ENCODE results near the gene SELENOO.

The SELENOO gene

DNA sequence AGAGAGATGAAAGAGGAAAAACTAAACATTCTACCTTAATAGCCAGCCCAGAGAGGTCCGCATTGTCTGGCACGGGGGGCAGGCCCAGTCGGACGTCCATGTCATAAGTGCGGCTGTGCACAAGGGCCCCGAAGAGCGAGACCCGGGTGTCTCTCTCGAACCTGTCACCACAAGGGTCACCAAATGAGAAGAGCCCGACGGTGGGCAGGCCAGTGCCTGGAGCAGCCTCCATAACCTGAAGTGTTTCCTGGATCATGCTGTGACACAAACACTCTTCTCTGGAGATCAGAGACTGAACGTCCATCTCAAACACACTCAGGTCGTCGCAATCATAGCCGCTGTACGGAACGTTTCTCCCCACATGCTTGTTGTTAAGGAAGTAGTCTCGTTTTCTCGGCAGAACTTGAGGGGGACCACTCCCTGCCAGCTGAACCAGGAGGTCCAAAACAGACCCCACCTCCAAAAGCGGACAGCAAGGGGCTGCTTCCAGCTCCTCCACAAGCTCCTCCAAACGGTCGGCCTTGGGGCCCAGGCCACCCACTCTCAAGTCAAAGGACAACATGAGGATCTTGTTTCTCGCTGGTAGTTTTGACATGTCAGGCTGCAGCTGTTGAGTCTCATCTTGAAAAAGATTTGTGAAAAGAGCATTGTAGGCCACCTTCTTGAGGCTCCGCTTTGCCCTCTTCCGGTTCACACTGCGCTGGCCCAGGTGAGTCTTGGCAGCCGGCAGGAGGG, 43.0 kb downstream of the SELENOO start:
- DNase-seq = no peak

DNA sequence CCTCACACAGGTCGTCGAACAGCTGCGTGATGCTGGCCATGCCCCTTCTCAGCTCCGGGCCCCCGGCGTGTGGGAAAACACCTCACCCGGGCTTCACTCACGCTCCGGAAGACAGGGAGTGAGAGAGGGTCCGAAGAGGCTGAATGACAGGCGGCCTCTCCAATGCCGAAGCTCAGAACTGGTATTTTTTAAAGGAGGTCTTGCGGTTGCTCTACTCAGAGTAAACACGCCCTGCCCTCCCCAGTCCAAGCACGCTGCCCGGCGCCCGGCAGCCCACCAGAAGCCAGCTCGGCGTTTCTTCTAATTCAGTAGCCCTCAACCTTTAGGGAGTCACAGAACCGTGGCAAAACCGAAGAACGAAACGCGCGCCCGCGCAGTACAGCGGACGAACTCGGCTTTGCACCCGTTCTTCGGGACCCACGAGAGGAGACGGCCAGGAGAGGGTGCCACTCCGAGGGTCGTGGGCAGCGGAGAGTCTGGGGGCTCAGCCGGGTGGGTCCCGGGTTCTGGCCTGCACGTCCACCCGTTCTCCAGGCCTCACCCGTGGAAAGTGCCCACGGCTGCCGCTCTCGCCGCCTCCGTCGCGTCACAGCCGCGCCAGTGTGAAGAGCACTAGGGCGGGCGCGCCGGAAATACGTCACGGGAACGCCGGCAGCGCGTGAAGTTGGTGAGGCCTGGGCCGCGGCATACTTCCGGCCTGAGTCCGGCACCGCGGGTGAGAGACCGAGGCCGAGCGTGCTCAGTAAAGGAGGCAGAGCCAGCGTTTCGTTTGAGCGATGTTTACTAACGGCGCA, 43.8 kb downstream of the SELENOO start, which contains the start of gene TUBGCP6:
Gene TUBGCP6, minus strand, starts transcription at position 604 of the 794 bp plus-strand sequence. Its CDS starts 564 bp downstream, at position 40.
- peak; percentile 95 for DNase-seq

- DNase-seq = no peak
Measured at GRCh38 chr22:50245214-50246072, 44.6 kb downstream of the SELENOO start.

GRCh38 chr22:50246242-50247175, 45.7 kb downstream of the SELENOO start:
- no peak for DNase-seq

GRCh38 chr22:50247748-50248147, 46.9 kb downstream of the SELENOO start:
- no peak for DNase-seq

DNA sequence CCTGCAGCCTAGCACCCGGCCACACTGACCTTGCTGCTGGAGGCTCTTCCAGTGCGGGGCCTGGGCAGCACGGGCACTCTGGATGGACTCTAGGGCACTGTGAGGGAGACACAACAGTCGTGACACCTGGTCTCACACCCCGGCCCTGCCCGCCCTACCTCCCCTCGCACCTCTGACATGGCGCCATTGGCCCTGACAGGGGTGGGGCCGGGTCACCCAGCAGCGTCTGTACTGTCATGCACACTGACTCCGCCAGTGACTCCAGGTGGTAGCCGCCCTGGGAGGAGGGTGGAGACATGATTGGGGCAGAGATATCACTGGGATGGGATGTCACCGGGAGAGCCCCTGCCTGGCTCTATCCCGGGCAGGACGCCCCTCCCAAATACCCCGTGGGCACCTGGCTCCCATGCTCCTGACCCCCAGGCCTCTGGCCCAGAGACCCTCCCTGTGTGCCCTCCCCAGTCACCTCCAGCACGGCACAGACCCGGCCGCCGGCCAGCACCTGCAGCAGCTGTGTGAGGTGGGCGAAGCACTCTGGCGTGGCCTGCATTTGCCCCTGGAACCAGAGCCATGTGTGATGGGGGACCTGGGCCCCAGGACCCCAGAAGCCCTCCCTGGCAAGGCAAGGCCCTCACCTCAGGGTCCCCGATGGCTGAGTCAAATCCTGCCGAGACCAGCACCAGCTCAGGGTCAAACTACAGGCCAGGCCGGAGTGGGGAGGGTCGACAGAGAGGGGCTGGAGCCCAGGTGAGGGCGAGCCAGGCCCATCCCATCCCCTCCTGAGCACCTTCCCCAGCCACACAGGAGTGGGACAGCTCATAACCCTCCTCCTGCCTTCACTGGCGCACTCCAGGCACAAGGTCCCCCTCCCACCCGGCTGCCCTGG, 47.6 kb downstream of the SELENOO start:
- no peak for DNase-seq

DNA sequence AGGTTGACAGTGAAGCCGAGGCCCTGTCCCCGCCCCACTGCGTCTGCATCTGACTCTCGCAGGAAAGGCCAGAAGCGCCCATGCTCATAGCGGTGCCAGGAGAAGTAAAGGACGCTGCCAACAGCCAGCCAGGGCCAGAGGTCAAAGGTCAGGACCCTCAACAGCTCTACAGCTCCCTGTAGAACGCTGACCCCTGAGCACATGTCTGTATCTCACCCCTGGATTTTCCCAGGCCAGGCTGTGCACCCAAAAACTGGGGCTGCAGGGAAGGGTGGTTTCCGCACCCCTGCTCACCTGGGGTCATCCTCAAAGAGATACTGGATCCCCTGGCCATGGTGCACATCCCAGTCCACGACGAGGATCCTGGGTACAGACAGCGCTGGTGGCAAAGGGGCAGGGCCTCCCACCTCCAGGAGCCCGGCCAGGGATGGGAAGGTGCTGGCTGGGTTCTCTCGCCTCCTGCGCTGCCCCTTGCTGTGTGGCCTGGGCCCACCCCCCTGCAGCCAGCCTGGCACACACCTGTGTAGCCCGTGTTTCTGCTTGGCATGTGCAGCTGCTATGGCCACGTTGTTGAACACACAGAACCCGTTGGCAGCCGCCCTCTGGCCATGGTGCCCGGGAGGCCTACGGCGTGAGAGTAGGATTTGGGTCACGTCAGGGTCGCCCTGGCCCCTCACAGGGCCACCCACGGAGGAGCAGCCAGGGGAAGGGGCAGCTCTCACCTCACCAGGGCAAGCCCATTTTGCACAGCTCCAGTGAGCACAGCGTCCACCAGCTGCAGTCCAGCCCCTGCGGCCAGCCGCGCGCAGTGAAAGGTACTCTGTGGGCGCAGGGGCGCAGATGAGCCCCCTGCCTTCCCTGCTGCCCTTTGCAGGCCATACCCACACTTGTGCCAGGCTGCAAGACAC, 48.8 kb downstream of the SELENOO start:
- DNase-seq = no peak

GRCh38 chr22:50250249-50250554, 49.4 kb downstream of the SELENOO start:
- DNase-seq = no peak

DNA sequence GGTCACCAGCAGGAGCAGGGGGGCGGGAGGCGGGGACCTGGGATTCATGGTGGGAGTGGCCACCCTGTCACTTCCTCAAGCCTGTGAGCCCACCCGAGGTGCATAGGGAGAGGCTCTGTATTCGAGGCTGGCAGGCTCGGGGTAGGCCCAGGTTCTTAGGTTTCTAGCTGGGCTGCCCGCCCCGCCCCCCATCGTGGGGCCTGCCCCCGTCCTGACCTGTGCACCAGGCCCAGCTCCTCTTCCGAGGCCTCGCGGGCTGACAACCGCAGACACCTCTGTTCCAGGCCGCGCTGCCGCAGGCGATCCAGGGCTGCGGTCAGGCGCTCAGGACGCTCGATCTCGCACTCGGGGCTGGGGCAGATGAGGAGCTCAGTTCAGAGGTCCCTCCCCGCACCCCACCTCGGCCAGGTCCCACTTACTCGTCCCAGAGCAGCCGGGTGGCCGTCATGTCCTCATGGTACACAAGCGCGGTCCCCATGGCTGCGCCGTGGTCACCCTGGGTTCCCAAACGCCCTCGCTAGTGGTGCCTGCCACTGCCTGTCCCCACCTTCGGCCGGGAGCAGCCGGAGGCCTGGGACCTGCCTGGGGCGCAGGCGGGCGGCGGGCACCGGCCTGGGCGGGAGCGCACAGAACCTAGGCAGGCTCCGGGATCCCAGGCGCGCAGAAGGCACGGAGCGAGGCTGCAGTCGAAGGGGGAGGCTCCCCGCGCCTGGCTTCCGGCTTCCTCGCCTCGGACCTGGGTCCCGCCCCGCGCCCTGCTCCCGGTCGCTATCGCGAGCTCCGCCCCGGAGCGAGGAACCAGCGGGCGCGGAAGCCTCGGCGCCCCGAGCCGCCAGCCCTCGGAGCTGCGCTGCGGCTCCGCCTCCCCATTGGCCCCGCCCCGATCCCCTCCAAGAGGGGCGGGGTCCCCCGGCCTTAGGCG, 50.0 kb downstream of the SELENOO start, which contains the start of gene HDAC10:
Gene HDAC10, minus strand, starts transcription at position 711 of the 922 bp plus-strand sequence. Its CDS starts 233 bp downstream, at position 478.
- DNase-seq = peak; percentile 81

DNA sequence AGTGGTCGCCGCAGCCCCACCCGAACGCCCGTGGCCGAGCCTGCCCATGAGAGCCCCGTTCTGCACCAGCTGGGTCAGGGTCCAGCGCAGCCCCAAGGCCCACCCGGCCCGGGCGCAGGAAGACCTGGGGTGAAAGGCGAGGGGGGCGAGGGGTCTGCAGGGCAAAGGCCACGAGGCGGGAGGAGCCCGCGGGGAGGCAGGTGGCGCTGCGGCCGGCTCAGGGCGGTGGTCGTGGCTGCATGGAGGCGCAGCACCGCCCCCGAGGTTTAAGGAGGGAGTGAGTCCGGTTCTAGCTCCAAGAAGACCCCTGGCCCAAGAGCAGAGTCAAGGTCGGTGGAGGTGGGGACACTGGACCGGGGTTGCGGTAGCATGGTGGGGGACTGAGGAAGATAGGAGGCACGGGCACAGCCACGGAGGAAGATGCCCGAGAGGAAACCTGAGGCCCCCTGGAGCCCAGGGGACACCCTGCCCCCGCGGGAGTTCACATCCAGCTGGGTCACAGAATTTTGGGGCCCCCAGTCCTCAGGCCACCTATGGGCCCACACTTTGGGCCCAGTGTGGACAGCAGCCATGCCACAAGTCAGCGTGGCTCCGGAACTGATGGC, 50.8 kb downstream of the SELENOO start:
- DNase-seq = no peak

GRCh38 chr22:50252082-50253045, 51.6 kb downstream of the SELENOO start:
- peak; percentile 74 for DNase-seq

DNA sequence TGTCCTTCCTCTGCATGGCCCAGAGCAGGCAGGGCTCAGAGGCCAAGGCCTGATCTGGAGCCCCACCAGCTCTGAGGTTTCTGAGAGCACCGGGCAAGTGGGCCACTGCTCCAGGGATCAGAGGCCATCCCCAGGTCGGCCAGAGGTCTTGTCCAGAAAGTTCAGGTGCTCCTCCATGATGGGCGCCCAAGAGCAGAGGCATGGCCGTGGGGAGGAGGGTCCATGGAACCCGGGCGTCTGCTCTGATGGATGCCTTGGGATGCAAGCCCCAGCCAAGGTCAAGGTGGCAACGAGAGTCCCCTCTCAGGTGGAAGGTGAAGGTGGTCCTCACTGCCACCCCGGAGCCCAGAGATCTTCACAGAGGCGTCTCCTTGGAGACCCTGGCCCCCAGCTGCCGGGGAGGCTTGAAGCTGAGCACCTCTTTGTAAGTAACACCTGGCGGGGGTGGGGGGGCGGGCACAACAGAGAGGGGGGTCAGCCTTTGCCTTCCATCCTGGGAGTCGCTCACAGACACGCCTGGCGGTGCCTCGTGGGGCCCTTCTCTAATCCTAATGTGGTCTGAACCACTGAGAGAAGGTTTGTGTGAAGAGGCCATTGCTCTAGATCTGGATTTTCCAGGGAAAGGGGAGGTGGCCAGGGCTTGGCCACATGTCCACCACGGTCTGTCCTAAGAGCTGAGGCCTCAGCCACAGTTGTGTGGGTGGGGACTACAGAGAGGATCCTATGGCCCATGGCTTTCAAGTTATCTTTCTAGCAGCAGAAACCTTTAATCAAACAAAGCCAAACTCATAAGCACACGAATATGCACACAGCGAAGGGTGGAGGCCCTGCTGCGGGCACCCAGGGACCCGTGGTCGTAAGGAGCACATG, 52.5 kb downstream of the SELENOO start:
- DNase-seq = no peak

DNA sequence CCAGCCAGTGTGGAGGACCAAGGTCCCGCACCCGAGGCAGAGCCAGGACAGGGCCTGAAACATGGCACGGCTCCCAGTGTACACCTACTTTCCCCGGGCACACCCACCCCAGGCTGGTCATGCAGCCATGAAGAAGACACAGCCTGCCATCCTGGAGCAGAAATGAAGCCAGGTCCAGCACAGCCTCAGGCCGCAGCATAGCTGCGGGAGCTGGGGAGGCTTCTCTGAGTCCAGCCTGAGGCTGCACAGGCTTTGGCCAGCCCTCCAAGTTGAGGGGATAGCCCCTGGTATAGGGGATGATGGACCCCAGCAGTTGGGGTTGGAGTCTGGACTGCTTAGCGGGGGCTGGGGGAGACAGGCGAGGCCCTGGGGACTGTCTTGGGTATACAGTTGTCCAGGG, 53.1 kb downstream of the SELENOO start:
- no peak for DNase-seq

DNA sequence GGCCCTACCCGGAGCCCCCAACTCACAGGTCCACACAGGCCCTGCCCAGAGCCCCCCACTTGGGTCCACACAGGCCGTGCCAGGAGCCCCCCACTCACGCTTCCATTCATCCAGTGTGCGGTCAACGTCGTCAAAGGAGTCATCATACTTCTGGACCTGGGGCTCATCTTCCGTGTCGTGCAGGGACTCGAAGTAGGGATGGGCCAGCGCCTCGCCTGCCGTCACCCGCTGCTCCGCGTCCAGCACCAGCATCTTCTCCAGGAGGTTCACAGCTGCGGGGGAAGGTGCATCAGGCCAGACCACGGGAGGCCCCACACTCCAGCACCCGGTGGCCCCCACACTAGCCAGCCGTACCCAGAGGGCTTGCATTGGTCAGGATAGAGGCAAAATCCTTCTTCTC, 54.3 kb downstream of the SELENOO start:
- DNase-seq = no peak

- DNase-seq = no peak
Measured at GRCh38 chr22:50255607-50256006, 54.8 kb downstream of the SELENOO start.

DNA sequence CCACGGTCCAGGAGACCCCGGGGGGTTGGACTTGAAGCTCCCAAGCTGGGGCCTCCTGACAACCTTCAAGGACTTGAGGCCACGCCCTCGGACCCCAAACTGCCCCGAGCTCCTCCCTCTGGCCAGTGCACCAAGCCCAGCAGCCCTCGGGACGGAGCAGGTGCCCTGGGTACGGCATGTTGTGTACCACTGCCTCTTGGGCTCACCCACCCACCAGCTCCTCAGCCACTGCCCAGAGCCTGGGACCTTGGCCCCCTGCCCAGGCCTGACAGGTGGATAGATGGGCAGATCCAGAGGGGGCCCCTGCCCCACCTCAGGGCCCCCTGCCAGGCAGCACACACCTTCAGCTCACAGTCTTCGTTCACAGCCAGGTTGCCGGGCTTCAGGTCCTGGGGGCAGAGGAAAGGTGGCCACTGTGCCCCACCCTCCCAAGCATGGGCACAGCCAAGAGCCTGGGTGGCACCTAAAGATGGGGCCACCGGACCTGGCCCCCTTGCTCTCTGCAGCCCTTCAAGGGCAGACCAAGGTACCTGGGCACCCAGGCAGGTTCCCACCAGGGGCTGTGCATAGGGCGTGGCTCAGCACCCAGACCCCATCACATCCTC, 55.5 kb downstream of the SELENOO start:
- DNase-seq = no peak
